ENCODE results near the gene C5orf15.
"Not testable (repeated sequence)": the region's sequence is repeated elsewhere in the genome, so short reads cannot be mapped to it uniquely, and the experiment has no call there.

- TF ChIP-seq CTCF (IDR thresholded peaks at IDR 0.05); RFX5 (IDR thresholded peaks at IDR 0.05; ENCODE audit: low read length); RAD21 (IDR thresholded peaks at IDR 0.05; ENCODE audit: low read length); ZBTB33 (IDR thresholded peaks at IDR 0.05; ENCODE audit: borderline replicate concordance, low read depth); POLR2AphosphoS5 (IDR thresholded peaks at IDR 0.05; ENCODE audit: low read depth, low read length); EP300 (IDR thresholded peaks at IDR 0.05; ENCODE audit: borderline replicate concordance in 1 of 2, low read depth in 1 of 2, low read length in 1 of 2); EZH2phosphoT487 (IDR thresholded peaks at IDR 0.05; ENCODE audit: borderline replicate concordance, low read depth); JUND (IDR thresholded peaks at IDR 0.05): not testable (repeated sequence)
Measured at GRCh38 chr5:133956196-133956595, 12.2 kb downstream of the C5orf15 start.

Data from SK-N-SH (cell line).